PC-3 (cell line): ENCODE results near the gene COPS6. TPM values are rescaled to one million over a fixed set of nuclear protein-coding genes. Genes with fewer than 3 reads are reported as not detected.

ENCODE experiments used
- ATAC-seq: fragments of 200-7000 bp; cut with Tn5 transposase; 2 replicates; pipeline ENCODE4 v1.9.1; 2020; ENCODE audit warnings: mild to moderate bottlenecking, moderate library complexity
- BruUV-seq: library from RNA; stranded (reverse); fragments of 400-500 nt; replicated peaks from 2 replicates; lab custom pipeline; 2021; lab: Mats Ljungman, UMichigan
- CTCF ChIA-PET: fragments of 300-600 bp; sonication (Branson Sonifier 250); formaldehyde crosslinking; loops from one replicate; lab custom pipeline; 2022; ENCODE audit warnings: antibody characterized with exemption; lab: Charles Lee
- POLR2A ChIA-PET: fragments of 300-600 bp; sonication (Branson Sonifier 250); formaldehyde crosslinking; loops from one replicate; lab custom pipeline; 2022; ENCODE audit warnings: antibody characterized with exemption; ENCODE audit not compliant: unreplicated experiment; lab: Charles Lee
- DNase-seq: peaks from one replicate; pipeline ENCODE4 v3.0.0-alpha.2; 2015
- H2AFZ ChIP-seq: fragments of 300-600 bp; sonication (generic); 2 replicates; pipeline ENCODE4 v1.6.0; 2016; ENCODE audit warnings: antibody characterized with exemption, low read length
- H3F3A ChIP-seq: fragments of 300-600 bp; sonication (generic); one replicate; pipeline ENCODE4 v1.6.0; 2017; ENCODE audit warnings: antibody characterized with exemption, low read length, control low read depth, mild to moderate bottlenecking; ENCODE audit not compliant: unreplicated experiment
- H3K27ac ChIP-seq: fragments of 300-600 bp; sonication (generic); 2 replicates; pipeline ENCODE4 v1.5.1; 2016; ENCODE audit warnings: mild to moderate bottlenecking, low read length
- H3K27me3 ChIP-seq: fragments of 300-600 bp; sonication (generic); 2 replicates; pipeline ENCODE4 v1.6.1; 2016; ENCODE audit warnings: low read length, mixed read lengths
- H3K36me3 ChIP-seq: fragments of 300-600 bp; sonication (generic); 2 replicates; pipeline ENCODE4 v1.6.1; 2016; ENCODE audit warnings: low read depth, mixed run types, low read length, mixed read lengths
- H3K4me1 ChIP-seq: fragments of 300-600 bp; sonication (generic); 2 replicates; pipeline ENCODE4 v1.5.1; 2016; ENCODE audit warnings: low read length; ENCODE audit not compliant: insufficient read depth
- H3K4me2 ChIP-seq: fragments of 300-600 bp; sonication (generic); 2 replicates; pipeline ENCODE4 v1.6.0; 2016; ENCODE audit warnings: low read length
- H3K4me3 ChIP-seq: fragments of 300-600 bp; sonication (generic); 2 replicates; pipeline ENCODE4 v1.5.1; 2016; ENCODE audit warnings: mild to moderate bottlenecking, low read length, mixed read lengths
- H3K79me2 ChIP-seq: fragments of 300-600 bp; sonication (generic); 2 replicates; pipeline ENCODE4 v1.6.1; 2017; ENCODE audit warnings: low read length, mixed read lengths
- H3K9ac ChIP-seq: fragments of 300-600 bp; sonication (generic); 2 replicates; pipeline ENCODE4 v1.6.0; 2016; ENCODE audit warnings: mild to moderate bottlenecking, low read length
- H3K9me2 ChIP-seq: fragments of 300-600 bp; sonication (generic); replicated peaks from 2 replicates; pipeline ENCODE4 v1.6.1; 2016; ENCODE audit warnings: mixed run types, low read length, mixed read lengths
- H3K9me3 ChIP-seq: fragments of 300-600 bp; sonication (generic); 2 replicates; pipeline ENCODE4 v1.6.1; 2016; ENCODE audit warnings: low read length, mixed read lengths
- H4K20me1 ChIP-seq: fragments of 300-600 bp; sonication (generic); 2 replicates; pipeline ENCODE4 v1.6.1; 2016; ENCODE audit warnings: low read length, mixed read lengths
- EZH2 ChIP-seq: fragments of 300-600 bp; sonication (generic); IDR thresholded peaks from one replicate; pipeline ENCODE4 v1.6.1; 2017; ENCODE audit warnings: antibody characterized with exemption, mild to moderate bottlenecking, low read length; ENCODE audit not compliant: unreplicated experiment
- EZH2phosphoT487 ChIP-seq: fragments of 300-600 bp; sonication (generic); IDR thresholded peaks from 2 replicates; pipeline ENCODE4 v1.6.1; 2018; ENCODE audit warnings: mild to moderate bottlenecking, antibody characterized with exemption, low read length, borderline replicate concordance
- intact Hi-C: fragments of 100-400 bp; cut with micrococcal nuclease; formaldehyde crosslinking; loops from 2 replicates; pipeline ENCODE4 v1.9.0; 2023
- total RNA-seq: library from RNA; depleted of rRNA; stranded (reverse); fragments of >200 nt; gene quantifications from 2 replicates; pipeline ENCODE4 v1.2.3, GENCODE V29; 2014
- TF ChIP-seq, protein P1 (sequence below): fragments of 300-600 bp; sonication (generic); conservative IDR thresholded peaks from 2 replicates; pipeline ENCODE4 v1.5.1; 2017; ENCODE audit warnings: antibody characterized with exemption, low read depth, mild to moderate bottlenecking, low read length

The COPS6 gene
- total RNA-seq, 1 experiment from 2014 or later, result 110 TPM

GRCh38 chr7:100074841-100075240 is 13.9 kb upstream of the COPS6 start:
- Histone ChIP-seq H3F3A (no peaks in the 10 kb centered on the region), H3K36me3 (peaks cover 86% of the 10 kb centered on the region), H3K79me2 (peaks cover 29% of the 10 kb centered on the region), H3K9me2 (no peaks in the 10 kb centered on the region), H3K27ac (no peak overlapping the region), H3K4me1 (peaks cover under 1% of the 10 kb centered on the region), H3K4me3 (no peak overlapping the region), H3K4me2 (no peak overlapping the region), H3K9ac (no peak overlapping the region), H3K27me3 (no peaks in the 10 kb centered on the region), H3K9me3 (peaks cover 18% of the 10 kb centered on the region), H4K20me1 (0 out of 2 replicates have a peak, but pooled peaks cover 6% of the 10 kb centered on the region), H2AFZ (no peak overlapping the region)
- ATAC-seq (no peak), DNase-seq (no peak)
- CTCF ChIA-PET, result interaction anchor here (0.6 kb wide), 1 partner anchor 142 kb away, joined by 3 read pairs; no protein-coding TSS in a partner anchor
- intact Hi-C loops, result no loop called here
- POLR2A ChIA-PET, result no interaction called here
- BruUV-seq, result no TSS peak
- no peak for TF ChIP-seq EZH2phosphoT487

DNA sequence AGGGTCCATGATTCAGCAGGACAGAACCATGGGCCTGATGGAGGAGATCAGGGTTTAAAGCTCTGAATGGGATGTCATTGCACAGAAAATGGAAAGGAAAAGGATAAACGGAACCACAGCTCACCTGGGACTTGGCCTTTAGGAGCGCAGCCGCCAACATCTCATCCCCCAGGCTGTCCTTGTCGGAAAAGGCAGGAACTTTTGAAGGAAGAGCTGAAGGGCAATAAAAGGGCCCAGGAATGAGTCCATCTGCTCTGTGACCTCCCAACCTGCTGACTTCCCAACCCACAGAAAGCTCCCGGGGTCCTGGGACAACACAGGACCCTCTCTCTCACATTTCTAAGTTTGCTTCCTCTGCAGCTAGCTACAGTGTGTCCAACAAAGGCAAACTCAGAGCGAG is 13.4 kb upstream of the COPS6 start:
- peaks cover 81% of the 10 kb centered on the region for H3K36me3 ChIP-seq
- H4K20me1 ChIP-seq, result 0 out of 2 replicates have a peak, but pooled peaks cover 6% of the 10 kb centered on the region
- no peaks in the 10 kb centered on the region for H3K9me2 ChIP-seq
- ATAC-seq, result no peak
- peaks cover 6% of the 10 kb centered on the region for H3K4me1 ChIP-seq
- peaks cover 18% of the 10 kb centered on the region for H3K9me3 ChIP-seq
- H3K4me3 ChIP-seq, result no peak overlapping the region
- H2AFZ ChIP-seq, result no peak overlapping the region
- intact Hi-C loops, result no loop called here
- no peak overlapping the region for H3K9ac ChIP-seq
- no peak for DNase-seq
- ChIA-PET POLR2A (interaction anchor here (0.8 kb wide), 1 partner anchor 58 kb away, joined by 3 read pairs; no protein-coding TSS in a partner anchor), CTCF (interaction anchor here (0.6 kb wide), 1 partner anchor 142 kb away, joined by 3 read pairs; no protein-coding TSS in a partner anchor)
- peaks cover 35% of the 10 kb centered on the region for H3K79me2 ChIP-seq
- no peaks in the 10 kb centered on the region for H3F3A ChIP-seq
- TF ChIP-seq, protein P1, sequence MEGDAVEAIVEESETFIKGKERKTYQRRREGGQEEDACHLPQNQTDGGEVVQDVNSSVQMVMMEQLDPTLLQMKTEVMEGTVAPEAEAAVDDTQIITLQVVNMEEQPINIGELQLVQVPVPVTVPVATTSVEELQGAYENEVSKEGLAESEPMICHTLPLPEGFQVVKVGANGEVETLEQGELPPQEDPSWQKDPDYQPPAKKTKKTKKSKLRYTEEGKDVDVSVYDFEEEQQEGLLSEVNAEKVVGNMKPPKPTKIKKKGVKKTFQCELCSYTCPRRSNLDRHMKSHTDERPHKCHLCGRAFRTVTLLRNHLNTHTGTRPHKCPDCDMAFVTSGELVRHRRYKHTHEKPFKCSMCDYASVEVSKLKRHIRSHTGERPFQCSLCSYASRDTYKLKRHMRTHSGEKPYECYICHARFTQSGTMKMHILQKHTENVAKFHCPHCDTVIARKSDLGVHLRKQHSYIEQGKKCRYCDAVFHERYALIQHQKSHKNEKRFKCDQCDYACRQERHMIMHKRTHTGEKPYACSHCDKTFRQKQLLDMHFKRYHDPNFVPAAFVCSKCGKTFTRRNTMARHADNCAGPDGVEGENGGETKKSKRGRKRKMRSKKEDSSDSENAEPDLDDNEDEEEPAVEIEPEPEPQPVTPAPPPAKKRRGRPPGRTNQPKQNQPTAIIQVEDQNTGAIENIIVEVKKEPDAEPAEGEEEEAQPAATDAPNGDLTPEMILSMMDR, result no peak
- no peak for TF ChIP-seq EZH2phosphoT487
- no peak for TF ChIP-seq EZH2
- BruUV-seq, result no TSS peak
- H3K27ac ChIP-seq, result no peak overlapping the region
- no peak overlapping the region for H3K4me2 ChIP-seq
- no peaks in the 10 kb centered on the region for H3K27me3 ChIP-seq

DNA sequence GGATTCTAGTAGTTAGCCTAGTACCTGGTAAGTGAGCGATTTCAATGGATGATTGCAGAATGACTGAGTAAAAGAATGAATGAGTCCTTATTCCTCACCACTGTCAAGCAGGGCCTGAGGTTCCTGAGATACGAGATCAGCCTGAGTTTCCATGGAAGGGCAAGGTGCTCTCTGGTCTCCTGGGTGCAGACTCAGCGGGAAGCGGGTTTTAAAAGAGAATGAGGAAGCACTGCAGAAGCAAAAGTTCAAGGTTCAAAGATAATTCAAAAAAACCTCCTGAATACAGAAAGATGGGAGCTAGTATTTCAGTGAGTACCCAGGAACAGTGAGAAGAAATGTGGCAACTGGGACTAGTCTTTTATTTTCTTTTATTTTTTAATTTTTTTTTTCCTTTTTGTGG is 11.6 kb upstream of the COPS6 start:
- no TSS peak for BruUV-seq
- Histone ChIP-seq H3K4me1 (peaks cover 9% of the 10 kb centered on the region), H3K9me3 (peaks cover 3% of the 10 kb centered on the region), H3K9me2 (no peaks in the 10 kb centered on the region), H3K9ac (no peak overlapping the region), H3K27ac (no peak overlapping the region), H3F3A (no peaks in the 10 kb centered on the region), H3K27me3 (no peaks in the 10 kb centered on the region), H3K79me2 (peaks cover 47% of the 10 kb centered on the region), H3K4me3 (no peak overlapping the region), H3K4me2 (no peak overlapping the region), H2AFZ (no peak overlapping the region), H4K20me1 (0 out of 2 replicates have a peak, but pooled peaks cover 6% of the 10 kb centered on the region), H3K36me3 (peaks cover 63% of the 10 kb centered on the region)
- ChIA-PET POLR2A (no interaction called here), CTCF (no interaction called here)
- TF ChIP-seq EZH2 (no peak), EZH2phosphoT487 (no peak)
- TF ChIP-seq, protein P1, result no peak
- ATAC-seq, result no peak
- intact Hi-C loops, result no loop called here
- DNase-seq, result no peak
